WI38 (cell line): ENCODE measurements around the gene ZNF280B.

ENCODE experiments used
- H3K4me3 ChIP-seq: 2 replicates; pipeline ENCODE4 v1.5.1; 2011; ENCODE audit warnings: low read depth, mild to moderate bottlenecking, control low read depth, low read length
- TF ChIP-seq, protein P1 (sequence below): IDR thresholded peaks from 2 replicates; pipeline ENCODE4 v1.5.1; 2012; ENCODE audit warnings: low read depth, mild to moderate bottlenecking, control low read depth, low read length

The ZNF280B gene

GRCh38 chr22:22553141-22553540 is 44.6 kb upstream of the ZNF280B start:
- TF ChIP-seq, protein P1, sequence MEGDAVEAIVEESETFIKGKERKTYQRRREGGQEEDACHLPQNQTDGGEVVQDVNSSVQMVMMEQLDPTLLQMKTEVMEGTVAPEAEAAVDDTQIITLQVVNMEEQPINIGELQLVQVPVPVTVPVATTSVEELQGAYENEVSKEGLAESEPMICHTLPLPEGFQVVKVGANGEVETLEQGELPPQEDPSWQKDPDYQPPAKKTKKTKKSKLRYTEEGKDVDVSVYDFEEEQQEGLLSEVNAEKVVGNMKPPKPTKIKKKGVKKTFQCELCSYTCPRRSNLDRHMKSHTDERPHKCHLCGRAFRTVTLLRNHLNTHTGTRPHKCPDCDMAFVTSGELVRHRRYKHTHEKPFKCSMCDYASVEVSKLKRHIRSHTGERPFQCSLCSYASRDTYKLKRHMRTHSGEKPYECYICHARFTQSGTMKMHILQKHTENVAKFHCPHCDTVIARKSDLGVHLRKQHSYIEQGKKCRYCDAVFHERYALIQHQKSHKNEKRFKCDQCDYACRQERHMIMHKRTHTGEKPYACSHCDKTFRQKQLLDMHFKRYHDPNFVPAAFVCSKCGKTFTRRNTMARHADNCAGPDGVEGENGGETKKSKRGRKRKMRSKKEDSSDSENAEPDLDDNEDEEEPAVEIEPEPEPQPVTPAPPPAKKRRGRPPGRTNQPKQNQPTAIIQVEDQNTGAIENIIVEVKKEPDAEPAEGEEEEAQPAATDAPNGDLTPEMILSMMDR = no peak
- no peak overlapping the region for H3K4me3 ChIP-seq

DNA sequence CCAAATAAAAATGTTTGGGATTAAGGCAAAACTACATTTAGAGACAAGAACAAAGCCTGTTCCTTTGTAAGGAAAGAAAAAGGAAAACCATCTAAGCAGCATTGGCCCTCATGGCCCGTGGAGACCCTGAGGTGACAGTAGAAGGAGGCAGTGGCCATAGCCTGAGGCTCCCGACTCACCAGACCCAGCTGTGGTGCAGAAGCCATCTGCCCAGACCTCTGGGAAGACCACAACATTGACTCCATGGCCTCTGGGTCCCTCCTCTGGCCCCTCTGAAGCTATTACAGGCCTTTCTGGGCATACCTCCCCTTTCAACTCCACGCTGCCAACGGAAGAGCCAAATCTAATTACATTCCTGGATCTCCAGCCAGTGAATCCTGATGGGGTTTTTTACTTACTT is 44.1 kb upstream of the ZNF280B start:
- TF ChIP-seq, protein P1 = no peak

GRCh38 chr22:22550789-22551434 is 42.4 kb upstream of the ZNF280B start:
- H3K4me3 ChIP-seq = no peak overlapping the region
- TF ChIP-seq, protein P1 = no peak

More for the DNA sequence above, 44.1 kb upstream of the ZNF280B start:
- no peak overlapping the region for H3K4me3 ChIP-seq

DNA sequence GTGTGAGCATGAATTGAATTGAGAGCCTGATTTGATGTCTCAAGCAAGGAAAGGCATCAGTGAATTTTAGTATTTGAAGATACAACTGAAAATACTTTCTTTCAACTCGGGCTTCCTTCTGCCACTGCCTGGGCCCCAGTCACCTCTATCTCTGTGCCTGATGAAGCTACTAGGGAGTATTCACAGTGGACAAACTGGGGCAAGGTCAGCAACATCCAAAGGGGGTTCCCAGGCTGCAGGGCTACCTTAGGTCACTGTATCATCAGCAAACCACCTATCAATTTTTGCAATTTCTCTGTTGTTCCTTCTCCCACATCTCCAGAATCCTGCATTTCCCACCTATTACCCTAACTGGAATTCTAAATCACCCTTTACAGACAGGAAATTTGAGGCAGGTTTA is 40.4 kb upstream of the ZNF280B start:
- TF ChIP-seq, protein P1 = no peak
- H3K4me3 ChIP-seq = no peak overlapping the region

- TF ChIP-seq, protein P1 = no peak
- no peak overlapping the region for H3K4me3 ChIP-seq
Measured at GRCh38 chr22:22548317-22548716, 39.8 kb upstream of the ZNF280B start.

DNA sequence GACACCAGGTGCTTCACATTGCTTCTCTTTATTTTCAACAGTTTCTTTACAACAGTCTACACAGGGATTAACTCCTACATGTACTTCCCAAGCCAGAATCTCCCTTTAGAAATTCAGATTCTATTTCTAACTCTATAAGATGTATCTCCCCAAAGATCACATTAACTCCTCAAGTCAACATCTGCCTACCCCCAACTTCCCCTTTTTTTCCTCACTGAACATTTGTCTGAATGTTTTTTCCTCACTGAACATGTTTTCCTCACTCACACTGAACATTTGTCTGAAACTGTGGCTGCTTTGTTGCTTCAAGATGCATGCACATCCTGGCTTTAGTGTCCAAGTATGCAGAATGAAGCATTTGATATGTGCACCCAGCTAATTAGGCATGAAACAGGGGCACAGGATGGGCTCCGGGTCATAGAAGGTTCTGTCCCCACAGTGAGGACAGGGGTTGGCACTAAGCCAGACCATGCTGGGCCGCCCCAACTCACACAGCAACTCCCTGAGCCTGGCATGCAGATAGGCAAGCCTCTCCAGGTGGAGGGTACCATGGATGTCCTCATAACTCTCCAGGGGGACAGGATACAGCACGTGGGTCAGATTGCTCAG is 39.3 kb upstream of the ZNF280B start:
- no peak overlapping the region for H3K4me3 ChIP-seq
- TF ChIP-seq, protein P1 = no peak

GRCh38 chr22:22547226-22547625 is 38.7 kb upstream of the ZNF280B start:
- H3K4me3 ChIP-seq = no peak overlapping the region
- TF ChIP-seq, protein P1 = no peak
